Stimulated activated effector memory CD8-positive, alpha-beta T cell treated with anti-CD3 and anti-CD28 coated beads, Interleukin-12 subunit alpha, Interleukin-12 subunit beta, amount 100 ng/mL, for 72 hours (primary cell): Measurements from ENCODE around the gene MAN2B2.
A peak's percentile ranks its signal among the peaks of the same experiment; 100 is the strongest.

Experiments
- ATAC-seq: fragments of 150-1000 bp; cut with Tn5 transposase; 2 replicates; pipeline ENCODE4 v1.10.0; 2021
- DNase-seq, 2 donors: peaks; one replicate each; pipeline ENCODE4 v3.0.0; 2021 to 2022; ENCODE audit warnings: low spot score in 2 of 2
- H3K27ac Mint-ChIP-seq: one replicate; pipeline ENCODE4 v1.8.0; 2022; ENCODE audit warnings: mild to moderate bottlenecking, mixed read lengths
- H3K36me3 Mint-ChIP-seq: one replicate; pipeline ENCODE4 v1.8.0; 2022; ENCODE audit warnings: mild to moderate bottlenecking, mixed read lengths
- H3K4me1 Mint-ChIP-seq: one replicate; pipeline ENCODE4 v1.8.0; 2022; ENCODE audit warnings: mixed read lengths
- H3K4me3 Mint-ChIP-seq: one replicate; pipeline ENCODE4 v1.8.0; 2022; ENCODE audit warnings: mild to moderate bottlenecking, mixed read lengths
- H3K9me3 Mint-ChIP-seq: one replicate; pipeline ENCODE4 v1.8.0; 2022; ENCODE audit warnings: mixed read lengths

The MAN2B2 gene

GRCh38 chr4:6571608-6572007 lies 3.4 kb upstream of the MAN2B2 start:
- H3K36me3 Mint-ChIP-seq, result no peaks in the 10 kb centered on the region
- H3K27ac Mint-ChIP-seq, result peak overlapping the region; percentile 19
- ATAC-seq, result no peak
- no peak for DNase-seq
- H3K9me3 Mint-ChIP-seq, result no peaks in the 10 kb centered on the region
- H3K4me3 Mint-ChIP-seq, result no peak overlapping the region
- peaks cover 5% of the 10 kb centered on the region for H3K4me1 Mint-ChIP-seq

GRCh38 chr4:6573551-6573950 lies 1.4 kb upstream of the MAN2B2 start:
- Mint-ChIP-seq H3K4me1 (peaks cover 5% of the 10 kb centered on the region), H3K4me3 (peak overlapping the region; percentile 83), H3K9me3 (no peaks in the 10 kb centered on the region), H3K36me3 (peaks cover 5% of the 10 kb centered on the region), H3K27ac (no peak overlapping the region)
- DNase-seq, result no peak
- ATAC-seq, result no peak

DNA sequence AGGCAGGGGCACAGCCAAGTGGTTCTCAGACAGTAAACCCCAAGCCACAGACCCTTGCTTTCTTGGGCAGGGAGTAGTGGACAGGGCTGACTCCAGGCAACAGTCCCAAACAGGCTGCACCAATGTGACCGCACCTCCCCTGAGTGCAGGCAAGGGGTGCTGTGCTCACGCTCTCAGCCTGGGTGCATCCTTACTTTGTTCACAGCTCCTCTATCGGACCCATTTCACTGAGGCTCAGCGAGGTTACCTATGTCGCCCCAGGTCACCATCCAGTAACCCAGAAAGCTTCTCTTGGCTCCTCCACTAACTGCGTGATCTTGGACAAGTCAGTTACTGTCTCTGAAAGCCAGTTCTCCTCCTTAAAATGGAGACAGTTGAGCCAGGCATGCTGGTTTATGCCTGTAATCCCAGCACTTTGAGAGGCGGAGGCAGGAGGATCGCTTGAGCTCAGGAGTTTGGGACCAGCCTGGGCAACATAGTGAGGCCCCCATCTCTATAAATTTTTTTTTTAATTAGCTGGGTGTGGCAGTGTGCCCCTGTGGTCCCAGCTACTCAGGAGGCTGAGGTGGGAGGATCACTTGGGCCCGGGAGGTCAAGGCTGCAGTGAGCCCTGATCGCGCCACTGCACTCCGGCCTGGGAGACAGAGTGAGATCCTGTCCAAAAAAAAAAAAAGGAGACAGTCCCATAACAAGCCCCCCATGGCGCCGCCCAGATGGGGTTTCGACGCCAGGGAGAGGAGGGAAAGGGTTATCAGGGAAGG lies 823 bp upstream of the MAN2B2 start:
- Mint-ChIP-seq H3K4me1 (peaks cover 5% of the 10 kb centered on the region), H3K4me3 (peak overlapping the region; percentile 83), H3K36me3 (peaks cover 12% of the 10 kb centered on the region), H3K9me3 (no peaks in the 10 kb centered on the region), H3K27ac (peak overlapping the region; percentile 89)
- no peak for ATAC-seq
- DNase-seq, result no peak

DNA sequence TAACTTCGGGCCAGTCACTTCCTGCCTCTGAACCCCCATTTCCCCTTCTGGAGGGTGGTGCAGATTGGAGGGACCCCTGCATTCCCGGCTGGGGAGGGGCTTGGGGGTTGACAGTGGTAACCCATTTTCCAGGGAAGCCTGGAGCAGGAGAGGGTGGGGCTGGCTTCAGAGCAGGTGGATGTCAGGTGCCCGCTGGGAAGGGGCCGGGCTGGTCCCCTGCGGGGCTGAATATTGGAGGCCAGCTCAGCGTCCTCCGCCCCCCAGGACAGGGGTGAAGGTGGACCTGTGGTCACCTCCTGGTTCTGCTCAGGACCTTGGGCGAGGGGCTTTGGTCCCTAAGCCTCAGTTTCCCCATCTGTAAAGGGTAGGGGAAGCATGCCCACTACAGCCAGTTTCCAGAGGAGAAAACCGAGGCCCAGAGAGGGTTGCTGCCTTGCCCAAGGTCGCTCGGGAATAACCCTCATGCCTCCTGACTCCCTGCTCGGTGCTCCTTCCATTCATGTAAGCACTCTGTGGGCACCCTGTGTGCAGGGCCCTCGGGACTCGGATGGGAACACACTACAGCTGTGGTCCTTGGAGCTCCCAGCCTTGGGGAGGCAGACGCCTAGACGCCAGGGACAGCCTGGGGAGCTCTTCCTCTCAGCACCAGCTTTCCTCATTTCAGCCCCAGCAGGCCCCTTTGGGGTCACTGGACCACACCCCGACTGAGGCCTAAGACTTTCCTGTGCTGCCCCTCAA lies 683 bp downstream of the MAN2B2 start:
- Mint-ChIP-seq H3K36me3 (peaks cover 27% of the 10 kb centered on the region), H3K4me3 (peak overlapping the region; percentile 83), H3K4me1 (peaks cover 19% of the 10 kb centered on the region), H3K9me3 (peaks cover 3% of the 10 kb centered on the region), H3K27ac (peak overlapping the region; percentile 89)
- DNase-seq (no peak), ATAC-seq (no peak)

DNA sequence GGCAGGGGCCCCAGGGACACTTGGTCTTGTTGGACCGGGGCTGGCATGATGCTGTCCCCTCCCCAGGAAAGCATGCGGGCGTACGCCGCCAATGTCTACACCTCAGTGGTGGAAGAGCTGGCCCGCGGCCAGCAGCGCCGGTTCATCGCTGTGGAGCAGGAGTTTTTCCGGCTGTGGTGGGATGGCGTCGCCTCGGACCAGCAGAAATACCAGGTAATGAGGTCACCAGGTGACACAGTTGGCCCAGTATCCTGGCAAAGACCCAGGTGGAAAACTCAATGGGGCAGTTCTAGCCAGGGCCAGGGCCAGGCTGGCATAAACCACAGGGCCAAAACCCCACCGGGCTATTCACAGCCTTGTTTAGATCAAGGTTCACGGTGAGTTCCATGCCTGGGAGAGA lies 1.5 kb downstream of the MAN2B2 start:
- peaks cover 27% of the 10 kb centered on the region for H3K36me3 Mint-ChIP-seq
- H3K9me3 Mint-ChIP-seq, result peaks cover 3% of the 10 kb centered on the region
- H3K4me3 Mint-ChIP-seq, result peak overlapping the region; percentile 83
- H3K4me1 Mint-ChIP-seq, result peaks cover 19% of the 10 kb centered on the region
- DNase-seq, result no peak
- ATAC-seq, result no peak
- peak overlapping the region; percentile 89 for H3K27ac Mint-ChIP-seq

DNA sequence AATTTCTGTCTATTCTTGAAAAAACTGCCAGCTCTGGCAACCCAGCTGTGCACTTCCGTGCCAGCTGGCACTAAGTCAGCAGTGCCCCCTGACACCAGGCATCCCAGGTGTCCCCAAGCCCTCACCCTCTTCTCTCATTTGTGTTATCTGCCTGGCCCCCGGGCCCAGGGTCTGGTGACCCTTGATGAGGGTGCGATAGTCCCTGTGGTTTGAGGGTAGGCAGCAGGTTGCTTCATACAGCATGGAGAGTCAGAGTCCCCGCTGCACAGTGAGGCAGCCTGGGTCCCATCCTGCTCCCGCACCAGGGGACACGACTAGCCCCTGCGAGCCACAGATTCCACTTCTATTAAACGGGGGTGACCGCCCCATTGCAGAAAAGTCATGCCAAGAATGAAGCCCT lies 1.9 kb downstream of the MAN2B2 start:
- peak overlapping the region; percentile 29 for H3K4me3 Mint-ChIP-seq
- no peak for ATAC-seq
- peak overlapping the region; percentile 64 for H3K27ac Mint-ChIP-seq
- DNase-seq, result no peak
- H3K4me1 Mint-ChIP-seq, result peaks cover 19% of the 10 kb centered on the region
- H3K36me3 Mint-ChIP-seq, result peaks cover 27% of the 10 kb centered on the region
- H3K9me3 Mint-ChIP-seq, result peaks cover 3% of the 10 kb centered on the region

GRCh38 chr4:6577409-6577808 lies 2.4 kb downstream of the MAN2B2 start:
- H3K36me3 Mint-ChIP-seq, result peaks cover 27% of the 10 kb centered on the region
- no peak for ATAC-seq
- peak overlapping the region; percentile 64 for H3K27ac Mint-ChIP-seq
- peak overlapping the region; percentile 29 for H3K4me3 Mint-ChIP-seq
- peaks cover 19% of the 10 kb centered on the region for H3K4me1 Mint-ChIP-seq
- peaks cover 3% of the 10 kb centered on the region for H3K9me3 Mint-ChIP-seq
- DNase-seq, result no peak

DNA sequence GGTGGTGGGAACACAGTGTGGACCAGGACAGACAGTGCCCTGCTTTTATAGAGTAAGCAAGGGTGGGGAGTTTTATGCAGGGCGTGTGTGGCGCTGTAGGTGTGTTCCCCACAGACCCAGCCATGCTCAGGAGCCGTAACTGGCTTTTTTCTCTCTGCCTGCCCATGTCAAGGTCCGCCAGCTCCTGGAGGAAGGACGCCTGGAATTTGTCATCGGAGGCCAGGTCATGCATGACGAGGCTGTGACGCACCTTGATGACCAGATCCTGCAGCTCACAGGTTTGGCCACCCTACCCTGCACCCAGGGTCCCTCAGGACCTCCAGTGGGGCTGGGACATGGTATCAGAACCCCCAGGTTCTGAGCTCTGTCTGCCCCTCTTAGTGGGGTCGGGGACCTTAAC lies 3.2 kb downstream of the MAN2B2 start:
- no peak for ATAC-seq
- Mint-ChIP-seq H3K36me3 (peaks cover 27% of the 10 kb centered on the region), H3K9me3 (peaks cover 3% of the 10 kb centered on the region), H3K4me1 (peaks cover 19% of the 10 kb centered on the region), H3K27ac (no peak overlapping the region), H3K4me3 (no peak overlapping the region)
- no peak for DNase-seq

GRCh38 chr4:6580353-6580752 lies 5.4 kb downstream of the MAN2B2 start:
- ATAC-seq, result no peak
- Mint-ChIP-seq H3K9me3 (peaks cover 3% of the 10 kb centered on the region), H3K4me1 (peaks cover 24% of the 10 kb centered on the region), H3K27ac (peak overlapping the region; percentile 71), H3K36me3 (peaks cover 33% of the 10 kb centered on the region), H3K4me3 (no peak overlapping the region)
- no peak for DNase-seq

DNA sequence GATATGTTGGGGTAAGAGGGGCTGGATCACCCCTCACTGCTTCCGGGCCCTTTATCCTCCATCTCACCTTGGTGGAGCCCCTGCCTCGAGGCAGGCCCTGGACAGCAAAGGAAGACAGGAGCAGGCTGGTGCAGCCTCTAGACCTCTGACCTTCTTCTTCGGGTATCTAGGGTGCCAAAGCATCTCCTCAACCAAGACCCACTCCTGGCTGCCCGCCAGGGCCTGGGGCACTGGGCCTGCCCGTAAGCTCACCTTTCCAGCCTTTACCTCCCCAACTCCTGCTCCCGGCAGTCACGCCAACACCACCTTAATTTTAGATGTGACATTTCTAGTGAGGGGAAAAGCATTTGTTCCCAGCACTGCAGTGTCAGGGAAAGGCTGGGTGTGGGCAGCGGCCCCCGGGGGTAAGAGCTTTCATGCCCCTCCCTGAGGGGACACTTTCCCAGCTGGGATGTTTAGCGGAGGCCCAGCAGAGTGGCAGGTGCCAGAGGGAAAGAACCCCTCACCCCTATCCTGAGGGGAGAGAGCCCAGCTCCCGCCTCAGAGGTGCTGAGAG lies 6.7 kb downstream of the MAN2B2 start:
- Mint-ChIP-seq H3K9me3 (peaks cover 3% of the 10 kb centered on the region), H3K4me3 (no peak overlapping the region), H3K27ac (no peak overlapping the region), H3K4me1 (peaks cover 19% of the 10 kb centered on the region), H3K36me3 (peaks cover 33% of the 10 kb centered on the region)
- no peak for DNase-seq
- no peak for ATAC-seq

GRCh38 chr4:6582889-6583490 lies 8.0 kb downstream of the MAN2B2 start:
- ATAC-seq (peak; percentile 67), DNase-seq (no peak)
- H3K4me3 Mint-ChIP-seq, result no peak overlapping the region
- peaks cover 44% of the 10 kb centered on the region for H3K36me3 Mint-ChIP-seq
- H3K27ac Mint-ChIP-seq, result peak overlapping the region; percentile 12
- peaks cover 3% of the 10 kb centered on the region for H3K9me3 Mint-ChIP-seq
- peaks cover 19% of the 10 kb centered on the region for H3K4me1 Mint-ChIP-seq

DNA sequence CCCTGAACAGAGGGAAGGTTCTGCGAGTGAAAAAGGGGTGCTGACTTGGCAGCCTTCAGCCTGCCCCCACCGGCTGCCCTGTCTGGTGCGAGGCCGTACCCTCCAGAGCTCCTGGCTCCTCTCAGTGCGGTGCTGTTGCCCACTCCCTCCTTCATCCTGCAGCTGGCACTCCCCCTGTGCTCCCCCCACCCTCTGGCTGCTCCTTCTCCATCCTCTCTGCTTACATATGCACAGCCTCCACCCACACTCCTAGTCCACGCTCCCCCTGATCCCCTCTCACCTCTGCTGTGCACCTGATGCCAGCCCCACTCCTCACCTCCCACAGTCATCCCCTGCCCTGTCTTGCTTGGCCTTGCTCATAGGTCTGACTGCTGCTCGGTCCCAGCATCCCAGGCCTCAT lies 9.9 kb downstream of the MAN2B2 start:
- no peak for DNase-seq
- no peaks in the 10 kb centered on the region for H3K9me3 Mint-ChIP-seq
- peaks cover 36% of the 10 kb centered on the region for H3K36me3 Mint-ChIP-seq
- ATAC-seq, result no peak
- no peak overlapping the region for H3K4me3 Mint-ChIP-seq
- H3K27ac Mint-ChIP-seq, result peak overlapping the region; percentile 23
- H3K4me1 Mint-ChIP-seq, result peaks cover 12% of the 10 kb centered on the region

GRCh38 chr4:6586715-6587325 lies 11.8 kb downstream of the MAN2B2 start:
- peaks cover 5% of the 10 kb centered on the region for H3K4me1 Mint-ChIP-seq
- no peak for ATAC-seq
- H3K9me3 Mint-ChIP-seq, result no peaks in the 10 kb centered on the region
- H3K36me3 Mint-ChIP-seq, result peaks cover 40% of the 10 kb centered on the region
- no peak overlapping the region for H3K27ac Mint-ChIP-seq
- H3K4me3 Mint-ChIP-seq, result no peak overlapping the region
- no peak for DNase-seq

GRCh38 chr4:6589444-6589843 lies 14.5 kb downstream of the MAN2B2 start:
- no peaks in the 10 kb centered on the region for H3K9me3 Mint-ChIP-seq
- DNase-seq (no peak), ATAC-seq (no peak)
- H3K4me1 Mint-ChIP-seq, result peaks cover 5% of the 10 kb centered on the region
- no peak overlapping the region for H3K4me3 Mint-ChIP-seq
- H3K27ac Mint-ChIP-seq, result no peak overlapping the region
- peaks cover 34% of the 10 kb centered on the region for H3K36me3 Mint-ChIP-seq

DNA sequence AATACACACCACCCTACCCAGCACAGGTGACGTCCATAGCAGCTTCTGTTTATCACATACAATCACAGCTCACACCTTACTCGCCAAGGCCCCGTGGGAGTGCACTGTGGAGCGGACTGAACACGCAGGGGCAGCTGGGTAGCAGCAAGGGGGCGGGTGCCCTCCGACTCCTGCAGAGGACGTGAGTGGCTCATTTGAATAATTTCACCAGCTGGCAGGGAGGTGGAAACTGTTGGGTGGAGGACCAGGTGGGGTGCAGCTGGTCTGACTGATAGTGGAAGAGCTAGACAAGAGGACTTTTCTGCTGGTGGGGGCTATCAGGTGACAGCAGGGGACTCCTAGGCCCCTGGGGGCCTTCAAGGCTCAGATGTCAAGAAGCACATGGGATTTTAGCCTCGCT lies 16.3 kb downstream of the MAN2B2 start:
- H3K36me3 Mint-ChIP-seq, result peaks cover 41% of the 10 kb centered on the region
- no peak for ATAC-seq

More for the DNA sequence above, 16.3 kb downstream of the MAN2B2 start:
- no peak for DNase-seq
- Mint-ChIP-seq H3K4me3 (no peak overlapping the region), H3K27ac (peak overlapping the region; percentile 58), H3K4me1 (peaks cover 5% of the 10 kb centered on the region), H3K9me3 (no peaks in the 10 kb centered on the region)
